Eye (tissue), 1 donor: Measurements from ENCODE around the gene AP5Z1.

Source experiments
- DNase-seq: peaks from one replicate; pipeline ENCODE4 v3.0.0-alpha.2; 2015

Gene AP5Z1

DNA sequence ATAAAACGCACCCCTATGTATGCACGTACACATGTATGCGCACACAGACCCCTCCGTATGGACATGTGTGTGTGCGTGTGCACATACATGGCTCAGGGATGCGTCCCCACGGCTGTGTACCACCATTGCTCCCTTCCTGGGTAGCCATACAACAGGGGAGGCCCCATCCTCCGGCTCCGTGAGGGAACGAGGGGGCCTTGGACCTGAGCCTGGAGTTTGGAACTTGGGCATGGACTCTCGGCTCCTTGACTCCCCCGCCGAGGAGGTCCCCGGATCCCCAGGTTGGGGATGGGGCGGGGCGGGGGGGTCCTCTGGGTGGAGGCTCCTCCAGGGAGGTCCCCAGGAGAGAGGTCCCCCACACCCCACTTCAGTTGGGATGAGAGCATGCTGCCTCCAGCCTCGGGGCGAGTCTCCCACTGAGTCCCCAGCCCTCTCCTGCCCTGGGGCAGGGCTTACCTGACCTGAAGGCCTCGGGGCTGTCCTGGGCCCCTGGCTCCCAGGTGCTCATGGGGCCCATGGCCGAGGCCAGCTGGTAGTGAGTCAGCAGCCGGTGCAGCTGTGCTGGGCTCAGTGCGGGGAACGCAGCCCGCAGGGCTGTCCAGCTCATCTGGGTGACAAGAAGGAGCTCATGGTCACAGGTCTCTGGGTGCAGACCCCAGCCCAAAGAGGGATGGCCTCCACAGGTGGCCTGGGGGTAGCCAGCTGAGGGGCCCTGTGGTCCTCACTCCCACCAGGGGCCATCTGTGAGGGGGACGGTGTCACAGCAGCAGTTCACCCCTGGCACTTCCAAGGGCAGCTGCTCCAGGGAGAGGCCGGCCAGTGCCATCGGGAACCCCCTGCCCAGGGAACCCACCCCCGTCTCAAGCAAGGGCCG, 29.9 kb downstream of the AP5Z1 start:
- no peak for DNase-seq

DNA sequence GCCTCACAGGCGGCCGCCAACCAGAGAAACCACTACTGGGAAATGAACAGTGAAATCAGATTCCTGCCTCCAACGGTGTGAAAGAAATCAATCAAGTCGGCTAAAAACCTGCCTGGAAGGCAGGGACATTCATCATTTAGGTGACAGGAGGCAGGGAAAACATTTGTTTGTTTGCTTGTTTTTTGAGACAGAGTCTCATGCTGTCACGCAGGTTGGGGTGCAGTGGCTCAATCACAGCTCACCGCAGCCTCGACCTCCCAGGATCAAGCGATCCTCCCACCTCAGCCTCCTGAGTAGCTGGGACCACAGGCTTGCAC, 30.5 kb downstream of the AP5Z1 start:
- DNase-seq = no peak

DNA sequence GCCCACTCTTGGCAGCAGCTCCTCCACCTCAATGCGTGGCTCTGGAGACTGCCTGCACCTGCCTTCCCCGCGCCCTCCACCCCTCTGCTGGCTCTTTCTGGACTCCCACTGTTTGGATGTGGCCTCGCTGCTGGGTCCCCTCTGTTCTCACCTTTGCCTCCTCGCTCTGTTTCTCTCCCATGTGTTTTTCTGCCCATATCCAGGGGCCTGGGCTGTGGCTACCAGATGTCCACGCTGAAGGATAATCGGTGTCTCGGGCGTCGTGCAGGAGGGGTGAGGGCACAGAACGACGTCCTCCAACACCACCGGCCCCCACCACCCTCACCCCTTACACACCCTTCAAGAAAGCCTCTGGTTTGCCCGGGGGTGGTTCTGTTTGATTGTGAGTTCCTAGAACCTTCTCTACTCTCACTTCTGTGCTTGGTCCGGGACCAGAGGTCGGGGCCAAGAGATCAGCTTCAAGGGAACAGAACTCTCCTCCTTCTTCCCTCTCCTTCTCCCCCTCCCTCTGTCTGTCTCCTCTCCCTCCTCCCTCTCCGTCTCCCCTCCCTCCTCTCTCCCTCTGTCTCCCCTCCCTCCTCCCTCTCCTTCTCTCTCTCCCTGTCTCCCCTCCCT, 31.7 kb downstream of the AP5Z1 start:
- DNase-seq = no peak

DNA sequence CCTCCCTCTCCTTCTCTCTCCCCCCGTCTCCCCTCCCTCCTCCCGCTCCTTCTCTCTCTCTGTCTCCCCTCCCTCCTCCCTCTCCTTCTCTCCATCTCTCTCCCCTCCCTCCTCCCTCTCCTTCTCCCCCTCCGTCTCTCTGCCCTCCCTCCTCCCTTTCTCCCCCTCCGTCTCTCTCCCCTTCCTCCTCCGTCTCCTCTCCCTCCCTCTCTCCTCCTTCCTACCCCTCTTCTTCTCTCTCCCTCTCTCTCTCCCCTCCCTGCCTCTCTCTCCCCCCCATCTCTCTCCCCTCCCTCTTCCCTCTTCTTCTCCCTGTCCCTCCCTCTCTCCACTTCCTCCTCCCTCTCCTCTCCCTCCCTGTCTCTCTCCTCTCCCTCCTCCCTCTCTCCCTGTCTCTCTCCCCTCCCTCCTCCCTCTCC, 32.2 kb downstream of the AP5Z1 start:
- DNase-seq = peak; percentile 73

DNA sequence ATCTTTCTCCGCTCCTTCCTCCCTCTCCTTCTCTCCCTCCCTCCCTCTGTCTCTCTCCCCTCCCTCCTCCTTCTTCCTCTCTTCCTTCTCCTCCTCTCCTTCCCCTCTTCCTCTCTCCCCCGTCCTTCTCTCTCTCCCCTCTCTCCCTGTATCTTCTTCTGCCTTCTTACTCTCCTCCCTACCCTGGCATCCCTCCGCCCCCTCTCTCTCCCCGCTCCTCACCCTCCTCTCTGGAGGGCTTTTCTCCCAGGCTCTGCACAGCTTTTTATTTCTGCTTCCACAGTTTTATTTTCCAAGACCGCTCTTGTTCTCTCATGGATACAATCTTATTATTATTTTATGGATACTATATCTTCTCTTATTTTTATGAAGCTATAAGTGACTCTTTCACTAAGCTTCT, 32.6 kb downstream of the AP5Z1 start:
- no peak for DNase-seq

DNA sequence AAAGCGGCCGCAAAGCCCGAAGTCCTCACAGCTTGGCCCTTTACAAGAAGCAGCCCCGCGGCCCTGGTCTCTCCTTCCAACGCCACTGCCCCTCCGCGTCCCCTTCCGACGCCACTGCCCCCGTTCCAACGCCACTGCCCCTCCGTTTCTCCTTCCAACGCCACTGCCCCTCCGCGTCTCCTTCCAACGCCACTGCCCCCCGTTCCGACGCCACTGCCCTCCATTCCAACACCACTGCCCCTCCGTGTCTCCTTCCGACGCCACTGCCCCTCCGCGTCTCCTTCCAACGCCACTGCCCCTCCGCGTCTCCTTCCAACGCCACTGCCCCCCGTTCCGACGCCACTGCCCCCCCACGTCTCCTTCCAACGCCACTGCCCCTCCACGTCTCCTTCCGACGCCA, 33.1 kb downstream of the AP5Z1 start:
- DNase-seq = no peak

DNA sequence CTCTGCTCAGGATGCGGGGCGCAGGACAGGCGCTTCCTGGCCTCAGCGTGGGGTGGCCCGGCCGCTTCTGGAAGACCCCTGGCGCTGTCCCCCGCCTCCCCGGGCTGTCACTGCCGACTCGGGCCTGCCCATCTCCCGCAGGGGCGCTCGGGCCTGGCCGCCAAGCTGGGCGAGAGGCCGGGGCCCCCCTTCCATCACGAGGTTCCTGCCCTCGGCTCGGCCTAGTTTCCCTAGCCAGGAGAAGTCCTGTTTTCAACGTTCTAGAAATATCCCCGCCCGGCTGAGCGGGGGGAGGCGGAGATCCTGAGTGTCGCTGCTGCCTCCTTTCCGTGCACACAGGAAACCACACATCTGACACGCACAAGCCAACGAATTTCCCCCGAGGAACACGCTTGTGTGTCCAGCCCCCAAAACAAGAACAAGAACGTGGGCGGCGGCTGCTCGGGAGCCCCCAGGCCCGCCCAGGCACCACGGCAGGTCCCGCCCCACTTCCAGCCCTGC, 33.7 kb downstream of the AP5Z1 start:
- DNase-seq = no peak

DNA sequence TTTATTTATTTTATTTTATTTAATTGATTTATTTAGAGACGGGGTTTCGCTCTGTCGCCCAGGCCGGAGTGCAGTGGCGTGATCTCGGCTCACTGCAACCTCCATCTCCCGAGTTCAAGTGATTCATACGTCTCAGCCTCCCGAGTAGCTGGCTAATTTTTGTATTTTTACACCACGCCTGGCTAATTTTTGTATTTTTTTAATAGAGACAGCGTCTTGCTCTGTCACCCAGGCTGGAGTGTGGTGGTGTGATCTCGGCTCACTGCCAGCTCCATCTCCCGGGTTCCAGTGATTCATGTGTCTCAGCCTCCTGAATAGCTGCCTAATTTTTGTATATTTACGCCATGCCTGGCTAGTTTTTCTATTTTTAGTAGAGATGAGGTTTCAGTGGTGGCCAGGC, 34.2 kb downstream of the AP5Z1 start:
- no peak for DNase-seq

DNA sequence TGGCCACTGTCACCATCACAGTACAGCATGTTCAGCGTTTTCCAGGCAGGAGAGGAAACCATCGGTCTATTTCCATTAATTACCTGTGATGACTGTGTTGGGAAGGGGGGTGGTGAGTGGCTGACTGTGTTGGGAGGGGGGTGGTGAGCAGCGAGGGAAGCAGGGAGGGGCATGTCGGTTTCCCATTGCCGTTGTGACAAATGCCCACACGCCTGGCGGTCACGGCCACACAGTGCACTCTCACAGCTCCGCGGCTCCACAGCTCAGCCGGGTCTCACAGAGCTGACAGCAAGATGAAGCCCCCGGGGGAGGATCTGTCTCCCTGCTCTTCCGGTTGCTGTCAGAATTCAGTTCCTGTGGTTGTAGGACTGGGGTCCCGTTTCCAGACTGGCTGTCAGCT, 39.0 kb downstream of the AP5Z1 start:
- DNase-seq = no peak

DNA sequence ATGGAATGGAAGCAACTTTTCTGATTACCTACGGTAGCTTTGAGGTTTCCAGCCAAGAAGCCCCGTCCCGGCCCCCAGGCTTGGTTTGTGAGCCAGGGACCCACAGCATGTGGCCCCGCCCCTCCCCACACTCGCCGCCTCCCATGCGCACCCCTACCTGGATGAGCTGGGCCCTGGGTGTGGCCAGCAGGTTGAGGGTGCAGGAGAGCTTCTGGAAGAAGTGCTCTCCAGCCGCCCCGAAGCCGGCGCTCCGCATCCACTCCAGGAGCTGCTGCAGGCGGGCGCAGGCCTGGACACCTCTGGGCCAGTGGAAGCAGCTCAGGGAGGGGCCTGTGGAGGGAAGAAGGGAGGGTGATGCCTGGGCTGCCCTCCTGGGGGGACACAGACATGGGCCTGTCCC, 39.7 kb downstream of the AP5Z1 start:
- no peak for DNase-seq

DNA sequence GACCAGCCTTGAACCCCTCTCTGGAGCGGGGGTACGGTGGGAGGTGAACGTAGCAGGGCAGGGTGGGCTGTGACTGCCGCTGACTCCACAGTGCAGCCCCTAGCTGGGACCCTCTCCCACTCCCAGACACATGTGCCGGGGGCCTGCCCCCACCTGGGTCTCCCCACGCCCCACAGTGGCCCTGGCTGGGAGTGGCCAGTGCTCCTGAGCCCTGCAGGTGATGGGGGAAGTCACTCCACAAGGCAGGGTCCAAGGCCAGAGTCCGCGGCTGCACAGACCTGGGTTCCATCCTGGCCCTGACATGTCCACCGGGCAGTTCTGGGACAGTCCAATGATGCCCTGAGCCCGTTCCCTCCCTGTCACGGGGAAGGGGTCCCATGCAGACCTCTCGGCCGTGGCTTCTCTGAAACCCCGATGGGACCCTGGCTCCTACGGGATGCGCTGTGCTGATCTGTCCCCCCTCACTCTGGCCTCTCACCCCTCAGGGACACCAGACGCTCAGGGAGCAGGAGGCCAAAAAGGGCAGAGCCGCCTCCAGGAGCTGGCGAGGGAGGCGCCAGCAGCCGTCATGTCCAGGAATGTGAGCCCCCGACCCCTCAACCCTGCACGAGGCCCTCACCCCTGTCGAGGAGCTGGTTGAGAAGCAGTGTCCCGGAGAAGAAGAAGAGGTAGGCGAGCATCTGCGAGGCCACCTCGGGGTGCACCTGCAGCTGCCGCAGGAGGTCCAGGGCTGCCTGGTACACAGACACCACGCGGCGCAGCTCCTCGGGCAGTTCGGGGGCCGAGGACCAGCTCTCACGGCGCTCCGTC, 40.4 kb downstream of the AP5Z1 start:
- DNase-seq = no peak

DNA sequence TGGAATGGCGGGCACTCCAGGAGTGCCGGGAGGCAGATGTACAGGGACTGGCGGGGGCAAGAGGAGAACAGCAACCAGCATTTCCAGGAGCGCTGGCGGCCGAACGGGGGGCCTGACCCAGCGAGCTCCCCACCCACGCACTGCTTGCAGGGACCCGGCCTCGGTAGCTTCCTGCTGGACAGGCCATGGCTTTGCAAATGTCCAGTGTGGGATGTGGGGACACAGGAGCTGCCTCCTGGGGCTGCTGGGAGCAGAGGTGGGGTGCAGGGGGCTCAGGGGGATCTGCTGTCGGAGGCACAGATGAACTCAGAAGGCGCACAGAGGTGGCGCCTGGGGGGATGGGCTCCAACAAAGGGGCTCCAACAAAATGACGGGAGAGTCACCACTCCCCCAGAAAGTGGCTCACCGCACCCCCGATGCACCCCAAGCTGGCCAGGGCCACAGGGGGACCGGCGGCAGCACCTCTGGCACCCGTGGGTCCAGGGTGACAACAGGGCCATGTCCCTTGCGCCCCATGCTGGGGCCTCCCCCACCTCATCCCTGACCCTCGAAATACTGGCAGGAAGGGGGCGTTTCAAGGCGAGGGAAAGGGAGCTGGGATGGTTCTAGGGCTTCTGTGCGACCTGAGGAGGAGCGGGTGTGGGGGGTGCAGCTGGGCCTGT, 41.1 kb downstream of the AP5Z1 start:
- no peak for DNase-seq

DNA sequence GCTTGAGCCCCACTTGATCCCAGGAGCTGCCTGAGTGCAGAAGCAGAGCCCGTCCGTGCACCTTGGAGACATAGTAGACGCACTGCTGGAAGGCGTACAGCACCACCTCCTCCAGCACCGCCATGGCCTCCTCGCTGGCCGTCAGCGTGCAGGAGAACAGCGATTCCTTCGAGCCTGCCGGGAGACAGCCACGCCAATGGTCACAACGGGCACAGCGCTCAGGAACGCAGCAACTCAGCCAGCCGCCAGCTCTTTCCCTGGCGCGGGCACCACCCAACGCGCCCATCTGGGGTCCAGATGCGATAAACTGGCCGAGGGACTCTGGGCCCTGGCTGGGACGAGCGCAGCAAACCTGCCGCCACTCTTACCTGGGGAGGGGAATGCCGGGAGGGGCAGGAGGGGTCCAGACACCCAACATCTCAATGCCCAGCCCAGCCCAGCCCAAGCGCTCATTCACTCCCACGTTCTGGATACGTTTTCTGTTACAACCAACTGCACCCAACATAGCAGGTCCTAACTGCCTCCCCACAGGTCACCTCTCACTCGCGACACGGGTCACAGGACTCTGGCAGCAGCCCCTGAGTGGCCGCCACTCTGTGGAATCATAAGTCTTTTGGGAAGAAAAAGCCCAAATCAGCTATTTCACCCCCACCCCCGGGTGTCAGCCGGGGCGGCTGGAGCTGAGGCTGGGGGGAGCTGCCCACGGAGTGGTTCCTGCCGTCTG, 41.9 kb downstream of the AP5Z1 start:
- DNase-seq = no peak

DNA sequence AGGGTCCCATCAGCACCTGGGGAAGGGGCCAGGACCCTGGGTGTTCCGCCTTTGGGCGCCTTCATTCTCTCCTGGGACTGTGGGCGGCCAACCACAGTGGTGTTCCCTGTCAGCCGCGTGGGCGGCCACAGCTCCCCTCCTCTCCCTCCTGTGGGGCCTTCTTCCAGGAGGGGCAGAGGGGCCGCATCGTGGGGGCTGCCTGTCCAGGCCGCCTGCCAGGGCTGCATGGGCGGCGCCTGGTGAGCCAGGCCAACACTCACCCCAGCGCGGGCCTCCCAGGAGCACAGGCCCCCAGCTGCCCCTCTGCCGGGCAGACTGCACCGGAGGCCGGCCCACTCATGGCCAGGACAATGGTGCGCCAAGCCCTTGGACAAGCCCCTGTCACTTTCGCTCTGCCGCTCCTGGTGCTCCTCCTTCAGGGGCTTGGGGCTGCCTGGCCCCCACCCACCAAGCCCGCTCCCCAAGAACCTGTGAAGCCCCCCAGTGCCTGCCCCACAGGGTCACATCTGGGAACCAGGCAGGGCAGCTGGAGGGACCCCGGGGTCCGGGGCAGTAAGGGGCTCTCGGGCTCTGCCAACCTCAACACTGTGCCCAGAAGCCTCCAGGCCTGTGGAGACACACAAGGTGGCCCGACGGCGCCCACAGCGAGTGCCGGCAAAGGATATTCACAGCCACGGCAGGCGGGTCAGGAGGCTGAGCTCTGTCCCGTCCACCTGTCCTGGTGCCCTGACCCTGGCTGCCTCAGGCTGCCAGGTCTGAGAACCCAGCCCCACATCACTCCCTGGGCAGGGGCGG, 42.8 kb downstream of the AP5Z1 start:
- DNase-seq = no peak

DNA sequence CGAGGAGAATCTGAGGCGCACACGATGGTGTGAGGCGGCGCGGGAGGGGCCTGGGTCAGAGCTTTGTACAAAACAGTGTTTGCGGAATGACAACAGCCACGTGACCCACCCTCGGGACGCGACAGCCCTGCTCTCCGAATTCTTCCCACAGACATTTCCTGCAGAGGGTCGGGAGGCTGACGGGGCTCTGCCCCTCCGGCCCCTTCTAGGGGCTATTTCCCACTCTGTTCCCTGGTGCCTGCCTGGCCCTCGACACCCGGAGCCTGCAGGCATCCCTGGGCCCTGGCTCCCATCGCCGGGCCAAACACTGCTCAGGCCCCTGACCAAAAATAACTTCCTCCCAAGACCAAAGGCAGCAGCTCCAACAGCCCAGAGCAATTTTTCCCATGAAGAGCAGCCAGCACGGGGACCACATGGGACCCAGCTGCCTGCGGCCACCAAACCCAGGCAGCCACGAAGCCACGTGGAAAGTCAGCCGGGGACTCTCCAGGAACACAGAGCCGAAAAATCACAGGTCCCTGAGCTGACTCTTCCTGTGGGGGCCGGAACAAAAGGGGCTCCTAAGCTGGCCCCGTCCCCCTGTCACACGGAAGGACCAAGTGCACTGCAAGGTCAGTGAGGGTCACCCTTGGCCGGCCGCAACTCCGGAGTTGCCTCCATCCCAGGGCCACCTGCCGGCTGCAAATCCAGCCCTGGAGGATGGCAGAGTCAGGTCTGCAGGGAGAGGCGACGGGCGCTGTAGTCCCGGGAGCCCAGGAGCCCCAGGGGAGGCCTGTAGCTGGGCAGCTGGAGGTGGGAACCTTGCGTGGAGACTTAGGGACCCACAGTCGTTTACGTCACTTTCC, 44.4 kb downstream of the AP5Z1 start:
- DNase-seq = no peak

DNA sequence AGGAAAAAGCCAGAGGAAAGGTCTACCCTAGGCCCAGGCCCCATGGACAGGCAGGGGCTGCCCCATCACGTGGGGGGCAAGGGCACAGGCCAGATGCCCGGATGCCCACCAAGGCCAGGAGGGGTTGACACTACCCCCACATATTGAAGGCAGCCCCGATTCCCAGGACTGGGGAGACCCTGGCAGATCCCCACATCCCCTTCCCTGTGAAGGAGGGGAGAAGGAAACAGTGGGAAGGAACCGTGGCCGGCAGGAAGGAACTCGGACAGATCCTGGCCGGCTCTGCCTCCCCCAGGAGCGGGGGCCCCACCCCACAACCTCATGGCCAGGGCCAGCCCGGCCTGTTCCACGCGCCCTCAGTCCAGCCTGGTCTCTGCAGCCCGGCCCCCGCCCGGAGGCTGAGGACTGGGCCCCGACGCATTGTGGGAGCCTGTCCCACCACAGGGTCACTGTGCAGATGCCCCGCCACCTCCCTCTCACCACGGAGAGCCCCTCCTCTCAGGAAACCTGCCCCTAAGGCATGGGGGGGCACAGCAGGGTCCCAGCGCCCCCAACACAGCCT, 45.1 kb downstream of the AP5Z1 start:
- DNase-seq = no peak

DNA sequence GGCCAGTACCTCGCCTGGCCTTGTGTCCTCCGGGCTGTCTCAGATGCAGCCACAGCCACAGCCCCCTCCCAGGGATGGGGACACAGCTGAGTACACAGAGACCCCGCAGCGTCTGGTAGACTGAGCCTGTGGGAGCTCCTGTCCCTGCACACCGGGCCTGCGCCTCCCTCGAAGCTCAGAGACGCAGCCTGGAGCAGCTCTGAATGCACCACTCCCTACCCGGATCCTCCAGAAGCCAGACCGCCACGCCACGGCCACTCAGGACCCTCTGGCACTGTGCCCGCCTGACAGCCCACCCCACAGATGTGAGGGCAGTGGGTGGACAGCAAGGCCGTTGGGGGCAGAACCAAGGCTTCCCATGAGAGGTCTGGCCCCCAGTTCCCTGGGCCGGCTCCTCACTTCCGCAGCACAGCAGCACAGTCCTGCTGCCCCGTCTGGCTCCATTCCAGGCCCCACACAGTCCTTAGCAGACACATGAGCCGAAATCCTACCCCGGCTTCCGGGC, 45.6 kb downstream of the AP5Z1 start:
- no peak for DNase-seq

DNA sequence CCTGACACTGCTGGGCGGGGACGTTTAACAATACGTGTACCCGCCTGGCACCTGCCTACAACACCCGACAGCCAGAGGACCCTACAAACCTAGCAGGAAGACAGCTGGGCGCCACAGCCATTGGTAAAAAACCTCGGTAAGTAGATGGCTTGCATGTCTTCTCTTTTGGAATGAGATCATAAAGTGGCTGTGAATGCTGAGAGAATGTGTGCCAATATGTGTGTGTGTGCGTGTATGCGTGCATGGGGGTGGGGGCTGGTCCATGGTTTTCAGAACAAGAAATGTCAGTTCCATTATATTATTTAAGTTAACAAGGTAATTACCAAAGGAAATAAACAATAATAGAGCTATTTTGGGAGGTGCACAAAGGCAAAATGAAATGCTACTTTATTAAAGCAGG, 47.3 kb downstream of the AP5Z1 start:
- no peak for DNase-seq

DNA sequence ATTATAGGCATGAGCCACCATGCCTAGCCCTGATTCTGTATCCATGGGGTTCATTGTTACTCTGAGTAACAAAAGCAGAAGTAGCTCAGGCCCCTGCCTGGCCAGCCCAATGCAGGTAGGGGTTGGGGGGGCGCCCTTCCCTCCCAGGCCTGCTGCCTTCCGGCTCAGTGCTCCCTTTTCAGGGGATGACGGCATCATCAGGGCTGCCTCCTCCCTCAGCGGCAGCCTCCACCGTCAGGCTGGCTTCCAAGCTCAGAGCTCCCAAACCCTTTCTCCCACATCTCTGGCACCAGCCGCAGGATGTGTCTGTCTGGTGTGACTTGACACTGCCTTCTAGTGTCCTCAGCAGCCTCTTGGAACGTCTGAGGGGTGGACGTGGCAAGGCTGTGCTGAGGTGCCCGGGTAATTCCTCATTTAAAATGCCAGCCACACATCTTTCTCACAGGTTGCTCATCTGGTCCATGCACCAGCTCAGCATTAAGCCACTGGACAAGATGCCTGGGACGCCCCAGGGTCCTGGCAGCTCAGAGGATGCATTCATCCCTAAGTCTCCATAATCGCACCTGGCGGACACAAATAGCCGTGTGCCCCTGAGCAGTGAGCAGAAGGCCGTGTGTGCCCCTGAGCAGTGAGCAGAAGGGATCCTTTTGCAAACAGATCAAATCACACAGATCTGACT, 48.2 kb downstream of the AP5Z1 start:
- no peak for DNase-seq
